Neural cell (in vitro differentiated cells): Measurements from ENCODE around the gene SLC13A5. TPM values are rescaled to one million over a fixed set of nuclear protein-coding genes. Genes with fewer than 3 reads are reported as not detected.
A peak's percentile ranks its signal among the peaks of the same experiment; 100 is the strongest.

Experiments
- H2AFZ ChIP-seq: fragments of 200-600, 300-800 bp; sonication (generic), shearing (Covaris generic); 2 replicates; pipeline ENCODE4 v1.6.0; 2014; ENCODE audit warnings: low read depth, mild to moderate bottlenecking, antibody characterized with exemption, low read length, moderate library complexity
- H3F3A ChIP-seq: fragments of 200-600 bp; shearing (Covaris generic); 2 replicates; pipeline ENCODE4 v1.6.1; 2016; ENCODE audit warnings: mild to moderate bottlenecking, moderate library complexity, mixed read lengths, antibody characterized with exemption, low read length; ENCODE audit not compliant: insufficient read depth, poor library complexity, severe bottlenecking
- H3K27ac ChIP-seq: fragments of 200-600, 300-800 bp; sonication (generic), shearing (Covaris generic); 2 replicates; pipeline ENCODE4 v1.5.1; 2014; ENCODE audit warnings: mild to moderate bottlenecking, low read length, moderate library complexity
- H3K27me3 ChIP-seq: fragments of 300-800, 200-600 bp; sonication (generic), shearing (Covaris generic); 2 replicates; pipeline ENCODE4 v1.6.0; 2014; ENCODE audit warnings: mild to moderate bottlenecking, low read depth, low read length, moderate library complexity; ENCODE audit not compliant: insufficient read depth
- H3K36me3 ChIP-seq: fragments of 300-800, 200-600 bp; sonication (generic), shearing (Covaris generic); 2 replicates; pipeline ENCODE4 v1.5.1; 2014; ENCODE audit warnings: mild to moderate bottlenecking, antibody characterized with exemption, low read length, moderate library complexity; ENCODE audit not compliant: insufficient read depth
- H3K4me2 ChIP-seq: fragments of 300-800, 200-600 bp; sonication (generic), shearing (Covaris generic); 2 replicates; pipeline ENCODE4 v1.6.0; 2014; ENCODE audit warnings: mild to moderate bottlenecking, low read length
- H3K4me3 ChIP-seq: fragments of 300-800, 200-600 bp; sonication (generic), shearing (Covaris generic); 2 replicates; pipeline ENCODE4 v1.5.1; 2014; ENCODE audit warnings: mild to moderate bottlenecking, low read length, moderate library complexity
- H3K79me2 ChIP-seq: fragments of 200-600 bp; shearing (Covaris generic); replicated peaks from 2 replicates; pipeline ENCODE4 v1.6.0; 2014; ENCODE audit warnings: mild to moderate bottlenecking, low read length, moderate library complexity; ENCODE audit not compliant: insufficient read depth
- H3K9ac ChIP-seq: fragments of 300-800, 200-600 bp; sonication (generic), shearing (Covaris generic); 2 replicates; pipeline ENCODE4 v1.6.1; 2016; ENCODE audit warnings: mild to moderate bottlenecking, low read length, mixed read lengths
- H3K9me2 ChIP-seq: fragments of 200-600 bp; shearing (Covaris generic); 2 replicates; pipeline ENCODE4 v1.6.1; 2016; ENCODE audit warnings: mild to moderate bottlenecking, low read length, mixed read lengths; ENCODE audit not compliant: insufficient read depth
- H3K9me3 ChIP-seq: fragments of 200-600, 300-800 bp; sonication (generic), shearing (Covaris generic); 2 replicates; pipeline ENCODE4 v1.6.1; 2016; ENCODE audit warnings: mild to moderate bottlenecking, mixed run types, low read length, moderate library complexity, mixed read lengths
- H4K20me1 ChIP-seq: fragments of 200-600 bp; shearing (Covaris generic); 2 replicates; pipeline ENCODE4 v1.6.1; 2016; ENCODE audit warnings: mild to moderate bottlenecking, mixed run types; ENCODE audit not compliant: insufficient read depth
- EP300 ChIP-seq: fragments of 450-650 bp; conservative IDR thresholded peaks from 2 replicates; pipeline ENCODE4 v1.6.1; 2014; ENCODE audit warnings: antibody characterized with exemption, mild to moderate bottlenecking, moderate library complexity; ENCODE audit not compliant: poor library complexity, severe bottlenecking
- EZH2 ChIP-seq: fragments of 200-600, 300-800 bp; shearing (Covaris generic), sonication (generic); IDR thresholded peaks from 2 replicates; pipeline ENCODE4 v1.6.1; 2014; ENCODE audit warnings: antibody characterized with exemption, low read length, borderline replicate concordance, mild to moderate bottlenecking; ENCODE audit not compliant: insufficient read depth, poor library complexity, severe bottlenecking
- MXI1 ChIP-seq: fragments of 450-650 bp; conservative IDR thresholded peaks from 2 replicates; pipeline ENCODE4 v1.6.1; 2014; ENCODE audit warnings: antibody characterized with exemption, mild to moderate bottlenecking; ENCODE audit not compliant: poor library complexity, severe bottlenecking
- POLR2AphosphoS5 ChIP-seq: IDR thresholded peaks from 2 replicates; pipeline ENCODE4 v1.6.1; 2012
- RAD21 ChIP-seq: fragments of 450-650 bp; conservative IDR thresholded peaks from 2 replicates; pipeline ENCODE4 v1.6.1; 2014; ENCODE audit warnings: antibody characterized with exemption, mild to moderate bottlenecking, moderate library complexity
- SMC3 ChIP-seq: fragments of 450-650 bp; conservative IDR thresholded peaks from 2 replicates; pipeline ENCODE4 v1.6.1; 2014; ENCODE audit warnings: antibody characterized with exemption, mild to moderate bottlenecking, moderate library complexity; ENCODE audit not compliant: poor library complexity
- TAF1 ChIP-seq: IDR thresholded peaks from 2 replicates; pipeline ENCODE4 v1.6.1; 2012; ENCODE audit warnings: low read depth
- polyA plus RNA-seq: library from polyadenylated mRNA; depleted of rRNA; stranded (reverse); fragments of >200 nt; gene quantifications from 2 replicates; pipeline ENCODE4 v1.2.3, GENCODE V29; 2014
- TF ChIP-seq, protein P1 (sequence below): fragments of 450-650 bp; IDR thresholded peaks from 2 replicates; pipeline ENCODE4 v1.5.1; 2014; ENCODE audit warnings: antibody characterized with exemption, mild to moderate bottlenecking, moderate library complexity; ENCODE audit not compliant: poor library complexity, severe bottlenecking
- TF ChIP-seq, protein P2 (sequence below): IDR thresholded peaks from 2 replicates; pipeline ENCODE4 v1.6.1; 2012; ENCODE audit warnings: borderline replicate concordance

The SLC13A5 gene
- polyA plus RNA-seq, 1 donor from 2014 or later, result not detected

DNA sequence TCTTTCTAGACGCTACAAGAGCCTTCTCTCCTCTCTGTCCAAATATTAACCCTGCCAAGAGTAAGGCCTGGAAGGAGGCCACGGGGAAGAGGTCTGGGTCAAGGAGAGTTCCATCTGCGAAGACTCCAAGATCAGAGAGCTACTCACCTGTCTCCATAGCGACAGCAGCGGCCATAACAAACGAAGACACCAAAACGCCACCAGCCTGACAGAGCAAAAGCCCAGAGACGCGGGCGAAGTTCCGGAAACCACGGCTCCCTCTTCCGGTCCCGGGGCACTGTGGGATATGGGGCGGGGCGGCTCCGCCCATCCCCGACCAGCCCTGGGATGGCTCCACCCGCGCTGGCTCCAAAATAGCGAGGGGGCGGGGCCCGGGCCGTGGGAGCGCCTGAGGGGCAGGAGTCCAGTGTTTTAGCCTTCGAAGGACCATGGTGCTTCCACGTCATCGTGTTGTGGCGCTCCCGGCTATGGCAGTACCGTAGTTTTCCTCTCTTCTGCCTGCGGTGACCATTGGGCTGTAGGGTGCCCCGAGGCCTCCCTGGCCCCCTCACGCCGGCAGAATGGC is 61.7 kb downstream of the SLC13A5 start, which contains the start of the genes C17orf100 and MED31:
Gene C17orf100 (plus strand): TSS at position 409 of the 565 bp plus-strand sequence. CDS start 152 bp downstream, at position 561.
Gene MED31 (minus strand): TSS at position 252 of the 565 bp plus-strand sequence. CDS start 77 bp downstream, at position 175.
- no peaks in the 10 kb centered on the region for H4K20me1 ChIP-seq
- H3K9ac ChIP-seq, result peak within 1 kb of the TSS; percentile 74
- no peaks in the 10 kb centered on the region for H3K9me3 ChIP-seq
- H2AFZ ChIP-seq, result peak within 1 kb of the TSS; percentile 51
- peak within 1 kb of the TSS; percentile 71 for H3K4me3 ChIP-seq
- peaks cover 30% of the 10 kb centered on the region for H3K79me2 ChIP-seq
- peak within 1 kb of the TSS; percentile 96 for H3K4me2 ChIP-seq
- H3K9me2 ChIP-seq, result no peaks in the 10 kb centered on the region
- peak within 1 kb of the TSS; percentile 81 for H3K27ac ChIP-seq
- no peaks in the 10 kb centered on the region for H3K36me3 ChIP-seq
- TF ChIP-seq, protein P1, sequence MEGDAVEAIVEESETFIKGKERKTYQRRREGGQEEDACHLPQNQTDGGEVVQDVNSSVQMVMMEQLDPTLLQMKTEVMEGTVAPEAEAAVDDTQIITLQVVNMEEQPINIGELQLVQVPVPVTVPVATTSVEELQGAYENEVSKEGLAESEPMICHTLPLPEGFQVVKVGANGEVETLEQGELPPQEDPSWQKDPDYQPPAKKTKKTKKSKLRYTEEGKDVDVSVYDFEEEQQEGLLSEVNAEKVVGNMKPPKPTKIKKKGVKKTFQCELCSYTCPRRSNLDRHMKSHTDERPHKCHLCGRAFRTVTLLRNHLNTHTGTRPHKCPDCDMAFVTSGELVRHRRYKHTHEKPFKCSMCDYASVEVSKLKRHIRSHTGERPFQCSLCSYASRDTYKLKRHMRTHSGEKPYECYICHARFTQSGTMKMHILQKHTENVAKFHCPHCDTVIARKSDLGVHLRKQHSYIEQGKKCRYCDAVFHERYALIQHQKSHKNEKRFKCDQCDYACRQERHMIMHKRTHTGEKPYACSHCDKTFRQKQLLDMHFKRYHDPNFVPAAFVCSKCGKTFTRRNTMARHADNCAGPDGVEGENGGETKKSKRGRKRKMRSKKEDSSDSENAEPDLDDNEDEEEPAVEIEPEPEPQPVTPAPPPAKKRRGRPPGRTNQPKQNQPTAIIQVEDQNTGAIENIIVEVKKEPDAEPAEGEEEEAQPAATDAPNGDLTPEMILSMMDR, result no peak
- TF ChIP-seq POLR2AphosphoS5 (peak; percentile 91), EP300 (peak; percentile 58), MXI1 (peak; percentile 57)
- no peaks in the 10 kb centered on the region for H3F3A ChIP-seq
- peaks cover 29% of the 10 kb centered on the region for H3K27me3 ChIP-seq

DNA sequence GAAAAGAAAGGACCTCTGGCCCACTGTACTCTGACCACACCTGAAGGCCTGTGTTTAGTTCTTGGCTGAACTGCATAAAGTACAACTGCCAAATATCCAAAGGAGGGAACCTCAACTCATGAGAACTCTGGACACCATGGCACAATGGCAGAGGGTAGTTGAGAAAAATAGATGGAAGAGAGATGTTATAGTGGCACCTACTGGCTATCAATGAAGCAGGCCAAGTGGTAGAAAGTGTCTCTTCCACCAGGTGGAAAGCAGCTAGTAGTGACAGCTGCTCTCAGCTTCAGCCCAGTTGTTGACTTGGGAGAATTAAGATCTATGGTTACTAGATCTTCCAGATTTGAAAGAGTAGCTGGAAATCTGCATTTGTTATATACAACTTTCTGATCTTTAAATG is 65.0 kb downstream of the SLC13A5 start:
- peaks cover 30% of the 10 kb centered on the region for H3K79me2 ChIP-seq
- H3K9ac ChIP-seq, result no peak overlapping the region

More for the DNA sequence above, 65.0 kb downstream of the SLC13A5 start:
- no peak overlapping the region for H3K4me3 ChIP-seq
- no peak overlapping the region for H2AFZ ChIP-seq
- H3F3A ChIP-seq, result no peaks in the 10 kb centered on the region
- no peaks in the 10 kb centered on the region for H3K9me3 ChIP-seq
- no peaks in the 10 kb centered on the region for H3K27me3 ChIP-seq
- no peak overlapping the region for H3K27ac ChIP-seq
- H3K9me2 ChIP-seq, result no peaks in the 10 kb centered on the region
- H4K20me1 ChIP-seq, result no peaks in the 10 kb centered on the region
- no peaks in the 10 kb centered on the region for H3K36me3 ChIP-seq
- H3K4me2 ChIP-seq, result no peak overlapping the region
- TF ChIP-seq, protein P1, result no peak
- TF ChIP-seq, protein P2, sequence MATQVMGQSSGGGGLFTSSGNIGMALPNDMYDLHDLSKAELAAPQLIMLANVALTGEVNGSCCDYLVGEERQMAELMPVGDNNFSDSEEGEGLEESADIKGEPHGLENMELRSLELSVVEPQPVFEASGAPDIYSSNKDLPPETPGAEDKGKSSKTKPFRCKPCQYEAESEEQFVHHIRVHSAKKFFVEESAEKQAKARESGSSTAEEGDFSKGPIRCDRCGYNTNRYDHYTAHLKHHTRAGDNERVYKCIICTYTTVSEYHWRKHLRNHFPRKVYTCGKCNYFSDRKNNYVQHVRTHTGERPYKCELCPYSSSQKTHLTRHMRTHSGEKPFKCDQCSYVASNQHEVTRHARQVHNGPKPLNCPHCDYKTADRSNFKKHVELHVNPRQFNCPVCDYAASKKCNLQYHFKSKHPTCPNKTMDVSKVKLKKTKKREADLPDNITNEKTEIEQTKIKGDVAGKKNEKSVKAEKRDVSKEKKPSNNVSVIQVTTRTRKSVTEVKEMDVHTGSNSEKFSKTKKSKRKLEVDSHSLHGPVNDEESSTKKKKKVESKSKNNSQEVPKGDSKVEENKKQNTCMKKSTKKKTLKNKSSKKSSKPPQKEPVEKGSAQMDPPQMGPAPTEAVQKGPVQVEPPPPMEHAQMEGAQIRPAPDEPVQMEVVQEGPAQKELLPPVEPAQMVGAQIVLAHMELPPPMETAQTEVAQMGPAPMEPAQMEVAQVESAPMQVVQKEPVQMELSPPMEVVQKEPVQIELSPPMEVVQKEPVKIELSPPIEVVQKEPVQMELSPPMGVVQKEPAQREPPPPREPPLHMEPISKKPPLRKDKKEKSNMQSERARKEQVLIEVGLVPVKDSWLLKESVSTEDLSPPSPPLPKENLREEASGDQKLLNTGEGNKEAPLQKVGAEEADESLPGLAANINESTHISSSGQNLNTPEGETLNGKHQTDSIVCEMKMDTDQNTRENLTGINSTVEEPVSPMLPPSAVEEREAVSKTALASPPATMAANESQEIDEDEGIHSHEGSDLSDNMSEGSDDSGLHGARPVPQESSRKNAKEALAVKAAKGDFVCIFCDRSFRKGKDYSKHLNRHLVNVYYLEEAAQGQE, result no peak
- TF ChIP-seq RAD21, result no peak
- TF ChIP-seq SMC3, result no peak
- TF ChIP-seq TAF1, result no peak
- TF ChIP-seq EP300, result no peak
- TF ChIP-seq POLR2AphosphoS5, result no peak
- TF ChIP-seq EZH2, result no peak
- no peak for TF ChIP-seq MXI1
